GM12801 (cell line): ENCODE measurements around the gene TMEM109.

ENCODE experiments used
- TF ChIP-seq, protein P1 (sequence below): IDR thresholded peaks from one replicate; pipeline ENCODE4 v1.5.1; 2011; ENCODE audit warnings: control low read depth; ENCODE audit not compliant: insufficient read length; ENCODE audit errors: extremely low read depth

The TMEM109 gene

DNA sequence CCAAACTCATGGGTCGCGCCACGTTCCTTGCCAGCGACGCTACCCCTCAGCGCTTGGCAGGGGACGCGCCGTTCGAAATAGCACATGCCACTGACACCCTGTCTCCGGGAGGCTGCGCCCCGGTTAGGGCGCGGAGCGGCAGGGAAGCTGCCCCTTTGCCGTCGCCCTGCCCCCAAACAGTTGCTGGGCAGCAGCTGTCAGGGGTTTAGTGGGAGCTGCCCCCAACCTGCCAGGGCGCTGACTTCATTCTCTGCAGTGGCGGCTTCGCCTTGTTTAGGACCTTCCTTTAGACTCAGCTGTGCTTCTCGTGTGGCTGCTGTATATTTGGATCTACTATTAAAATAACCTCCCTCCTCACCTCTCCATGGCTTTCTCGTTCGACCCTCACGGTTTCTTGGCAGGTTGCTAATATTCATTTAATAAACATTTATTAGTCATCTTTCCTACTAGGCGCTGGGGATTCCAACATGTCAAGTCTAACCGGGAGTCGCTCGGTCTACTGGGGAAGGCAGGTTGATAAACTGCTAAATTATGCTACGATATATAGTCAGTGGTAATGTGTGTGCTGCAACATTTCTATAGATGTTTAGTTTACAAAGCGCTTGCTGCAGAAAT lies 782 bp downstream of the TMEM109 start:
- TF ChIP-seq, protein P1, sequence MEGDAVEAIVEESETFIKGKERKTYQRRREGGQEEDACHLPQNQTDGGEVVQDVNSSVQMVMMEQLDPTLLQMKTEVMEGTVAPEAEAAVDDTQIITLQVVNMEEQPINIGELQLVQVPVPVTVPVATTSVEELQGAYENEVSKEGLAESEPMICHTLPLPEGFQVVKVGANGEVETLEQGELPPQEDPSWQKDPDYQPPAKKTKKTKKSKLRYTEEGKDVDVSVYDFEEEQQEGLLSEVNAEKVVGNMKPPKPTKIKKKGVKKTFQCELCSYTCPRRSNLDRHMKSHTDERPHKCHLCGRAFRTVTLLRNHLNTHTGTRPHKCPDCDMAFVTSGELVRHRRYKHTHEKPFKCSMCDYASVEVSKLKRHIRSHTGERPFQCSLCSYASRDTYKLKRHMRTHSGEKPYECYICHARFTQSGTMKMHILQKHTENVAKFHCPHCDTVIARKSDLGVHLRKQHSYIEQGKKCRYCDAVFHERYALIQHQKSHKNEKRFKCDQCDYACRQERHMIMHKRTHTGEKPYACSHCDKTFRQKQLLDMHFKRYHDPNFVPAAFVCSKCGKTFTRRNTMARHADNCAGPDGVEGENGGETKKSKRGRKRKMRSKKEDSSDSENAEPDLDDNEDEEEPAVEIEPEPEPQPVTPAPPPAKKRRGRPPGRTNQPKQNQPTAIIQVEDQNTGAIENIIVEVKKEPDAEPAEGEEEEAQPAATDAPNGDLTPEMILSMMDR: no peak

DNA sequence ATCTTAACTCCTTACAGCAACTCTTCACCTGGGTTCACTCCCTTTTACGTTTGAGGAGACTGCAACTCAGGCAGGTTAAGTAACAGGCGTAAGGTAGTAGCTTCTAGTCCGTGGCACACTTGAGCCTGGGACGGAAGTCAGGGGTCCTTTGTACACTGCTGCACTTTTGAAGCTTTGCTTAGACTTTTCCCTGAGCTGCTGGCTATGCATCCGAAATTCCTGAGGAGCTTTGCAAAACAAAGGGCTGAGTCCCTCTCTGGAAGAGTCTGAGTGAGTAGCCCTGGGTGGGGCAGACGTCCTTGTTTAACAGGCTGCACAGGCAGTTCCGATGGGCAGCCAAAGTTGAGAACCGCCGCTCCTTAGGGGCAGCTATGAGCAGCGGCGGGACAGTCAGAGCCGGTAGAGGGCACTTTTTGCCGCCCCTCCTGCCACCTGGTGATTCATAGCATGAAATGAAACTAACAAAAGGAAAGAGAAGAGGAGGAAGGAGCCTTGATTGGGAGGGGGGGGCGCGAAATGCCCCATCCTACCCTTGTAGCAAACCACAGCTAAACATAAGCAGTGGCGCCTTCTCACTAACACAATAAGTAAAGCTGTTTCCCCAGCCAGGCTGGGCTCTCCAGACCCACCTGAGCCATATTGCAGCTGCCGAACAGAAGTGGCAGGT lies 1.4 kb downstream of the TMEM109 start:
- TF ChIP-seq, protein P1: no peak

DNA sequence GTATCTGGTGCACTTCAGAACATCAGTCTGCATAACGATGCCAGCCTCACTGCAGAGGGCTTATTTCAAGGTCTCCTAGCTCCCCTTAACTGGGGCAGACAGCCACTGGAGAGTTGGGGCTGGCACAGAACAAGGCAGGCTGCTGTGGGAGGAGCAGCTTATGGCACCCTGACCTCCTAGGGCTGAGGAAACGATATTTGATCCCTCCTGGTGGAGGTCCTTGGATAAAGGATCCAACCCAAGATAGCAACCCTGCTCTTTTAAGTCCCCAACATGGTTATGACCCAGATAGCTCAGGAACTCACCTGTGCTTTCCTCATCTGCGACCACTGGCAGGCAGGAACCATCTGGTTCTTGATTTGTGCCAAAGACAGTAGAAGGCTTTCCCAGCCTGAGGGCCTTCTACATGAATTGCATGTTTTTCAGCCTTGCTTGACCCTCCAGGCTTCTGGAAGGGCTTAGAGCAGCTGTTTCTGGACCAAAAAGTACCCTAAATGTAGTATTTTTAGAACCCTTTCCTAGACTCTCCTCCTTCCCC lies 2.8 kb downstream of the TMEM109 start:
- TF ChIP-seq, protein P1: no peak

DNA sequence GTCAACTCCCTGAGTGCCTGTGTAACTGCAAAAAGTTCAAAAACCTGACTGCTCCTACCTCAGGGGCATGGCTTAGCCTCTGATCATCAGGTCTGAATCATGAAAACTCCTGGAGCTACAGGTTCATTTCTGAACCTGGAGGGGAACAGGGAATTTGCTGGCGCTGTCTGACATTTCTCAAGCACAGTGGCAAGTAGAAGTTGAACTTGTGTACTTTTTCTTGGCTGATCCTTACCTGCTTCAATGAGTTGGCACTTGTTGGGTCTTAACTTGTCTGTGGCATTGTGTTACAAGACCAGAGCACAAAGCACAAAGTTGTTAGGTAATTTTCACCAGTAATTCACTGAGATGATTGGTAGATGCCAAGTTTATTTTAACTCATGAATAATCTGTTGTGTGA lies 3.3 kb downstream of the TMEM109 start:
- TF ChIP-seq, protein P1: no peak

DNA sequence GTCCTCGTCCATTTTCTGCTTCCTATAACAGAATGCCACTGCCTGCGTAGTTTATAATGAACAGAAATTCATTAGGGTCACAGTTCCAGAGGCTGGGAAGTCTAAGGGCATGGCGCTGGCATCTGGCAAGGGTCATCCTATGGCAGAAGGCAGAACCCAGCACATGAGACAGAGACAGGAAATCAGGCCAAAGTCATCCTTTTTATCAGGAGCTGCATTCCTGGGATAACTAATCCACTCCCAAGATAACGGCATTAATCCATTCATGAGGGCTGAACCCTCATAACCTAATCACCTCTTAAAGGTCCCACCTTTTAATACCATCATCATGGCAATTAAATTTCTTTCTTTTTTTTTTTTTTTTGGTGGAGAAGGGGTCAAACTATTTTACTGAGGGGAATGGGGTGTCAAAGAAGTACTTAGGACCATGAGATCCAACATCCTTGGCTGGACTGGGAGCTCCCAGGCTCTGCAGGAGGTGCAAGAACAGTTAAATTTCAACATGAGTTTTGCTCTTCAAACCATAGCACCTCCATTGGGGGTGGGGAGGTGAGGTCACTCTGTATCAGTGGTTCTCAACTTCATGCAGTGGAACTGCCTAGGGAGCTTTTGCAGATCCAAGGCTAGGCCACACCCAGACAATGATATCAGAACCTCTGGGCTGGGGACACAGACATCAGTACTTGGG lies 4.4 kb downstream of the TMEM109 start:
- TF ChIP-seq, protein P1: no peak

DNA sequence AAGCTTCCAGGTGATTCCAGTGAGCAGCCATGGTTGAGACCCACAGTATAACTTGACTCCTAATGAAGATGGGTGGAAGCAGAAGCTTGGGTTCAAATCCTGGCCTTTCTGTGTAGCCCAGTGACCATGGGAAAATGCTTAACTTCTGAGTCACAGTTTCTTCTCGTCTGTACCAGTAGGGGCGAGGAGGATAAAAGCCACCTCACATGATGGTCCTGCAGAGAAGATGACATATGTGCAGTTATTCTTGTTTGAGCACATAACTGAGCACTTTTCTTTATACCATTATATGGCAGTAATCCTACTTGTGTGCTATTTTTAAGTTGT lies 4.9 kb downstream of the TMEM109 start:
- TF ChIP-seq, protein P1: no peak

DNA sequence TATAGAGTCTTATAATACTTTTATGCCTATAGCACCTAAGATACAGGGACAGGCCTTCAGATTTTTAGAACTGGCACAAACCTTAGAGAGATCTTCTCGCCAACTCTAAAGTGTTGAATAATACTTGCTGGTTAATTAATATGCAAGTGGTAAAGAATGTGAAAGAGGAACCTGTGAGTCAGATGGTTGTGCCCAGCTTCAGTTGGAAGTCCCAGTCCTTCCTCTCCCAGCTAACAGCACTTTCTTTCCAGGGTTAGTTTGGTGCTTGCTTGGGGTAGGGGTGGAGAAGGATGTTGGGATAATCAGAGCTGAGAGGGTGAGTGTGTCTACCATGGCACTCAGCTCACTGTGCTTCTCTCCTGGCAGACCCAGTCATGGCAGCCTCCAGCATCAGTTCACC lies 5.4 kb downstream of the TMEM109 start:
- TF ChIP-seq, protein P1: no peak
